K562 (cell line): ENCODE measurements around the gene TBRG4. TPM values are rescaled to one million over a fixed set of nuclear protein-coding genes. Genes with fewer than 3 reads are reported as not detected.
A peak's percentile ranks its signal among the peaks of the same experiment; 100 is the strongest.

Source experiments
- CTCF ChIP-seq, 3 experiments: IDR thresholded peaks in 2 of 3; conservative IDR thresholded peaks in 1 of 3; 2 replicates each; pipeline ENCODE4 v1.5.1; 2011 to 2012; ENCODE audit warnings: low read length in 3 of 3, mild to moderate bottlenecking in 3 of 3, control low read depth in 2 of 3, improper control_type of control experiment in 1 of 3, inconsistent platforms in 1 of 3, low read depth in 1 of 3, mixed read lengths in 1 of 3, moderate library complexity in 1 of 3; ENCODE audit not compliant: insufficient read depth in 2 of 3
- DIDO1 ChIP-seq: fragments of 450-650 bp; IDR thresholded peaks from 2 replicates; pipeline ENCODE4 v1.6.1; 2016; ENCODE audit warnings: low read depth, missing biosample characterization, missing genetic modification characterization
- ILF3 ChIP-seq: fragments of 450-650 bp; IDR thresholded peaks from 2 replicates; pipeline ENCODE4 v1.6.1; 2018; ENCODE audit warnings: antibody characterized with exemption, mild to moderate bottlenecking, moderate library complexity, borderline replicate concordance
- POLR2AphosphoS2 ChIP-seq: IDR thresholded peaks from 2 replicates; pipeline ENCODE4 v1.6.1; 2012; ENCODE audit warnings: low read length, improper control_type of control experiment
- RAD21 ChIP-seq, 2 experiments: fragments of 250-450 bp in 1 of 2; fragments of 450-650 bp in 1 of 2; sonication (Bioruptor Pico) in 1 of 2; formaldehyde crosslinking in 1 of 2; IDR thresholded peaks in 1 of 2; conservative IDR thresholded peaks in 1 of 2; 2 replicates each; pipeline versions ENCODE4 v1.4.0 to v1.8.0; 2020 to 2022; ENCODE audit warnings: mild to moderate bottlenecking in 2 of 2, moderate library complexity in 1 of 2
- THRB ChIP-seq: fragments of 450-650 bp; formaldehyde crosslinking; conservative IDR thresholded peaks from 2 replicates; pipeline ENCODE4 v1.4.0; 2022; ENCODE audit warnings: mild to moderate bottlenecking, missing genetic modification characterization
- polyA plus RNA-seq, 8 experiments: library from polyadenylated mRNA; depleted of rRNA in 4 of 8; stranded (reverse) in 5 of 8; unstranded in 3 of 8; fragments of >200 nt; fragmentation: Nextera tagmentation in 2 of 8; fragmentation: Illumina TruSeq in 1 of 8; extraction: Ambion mirVana in 2 of 8; extraction: Trizol in 1 of 8; gene quantifications; 2 replicates each; pipeline versions ENCODE4 v1.2.1 to v1.2.3, GENCODE V29; 2011 to 2014; ENCODE audit warnings: inconsistent platforms in 1 of 8, missing spikeins in 1 of 8
- total RNA-seq, 7 experiments: library from RNA; depleted of rRNA in 6 of 7; stranded (reverse); fragments of >200 nt in 6 of 7; fragmentation: Illumina TruSeq in 2 of 7; extraction: Trizol in 2 of 7; gene quantifications; 2 replicates each; pipeline versions ENCODE4 v1.2.1 to v1.2.3, GENCODE V29; 2011 to 2021; ENCODE audit warnings: low replicate concordance in 1 of 7

TBRG4 gene
- total and polyA plus RNA-seq, 9 of the 15 experiments (the other 6 are each of a cell fraction or from before 2014, with no cell fraction given), result 11.2 to 322 (median 216) TPM

GRCh38 chr7:45078125-45078681 lies 33.3 kb downstream of the TBRG4 start (continued):
- TF ChIP-seq CTCF (IDR thresholded peaks at IDR 0.05 in 2 of 3, conservative IDR thresholded peaks at IDR 0.05 in 1 of 3; ENCODE audit: insufficient read depth in 2 of 3, low read depth in 1 of 3, low read length in 3 of 3) (peak; percentile 62 to 96 (median 77)), ILF3 (no peak), POLR2AphosphoS2 (peak; percentile 90; the same call in 1 of the 2 replicates), RAD21 (CRISPR knock-in tag; conservative IDR thresholded peaks at IDR 0.05 in 1 of 2, IDR thresholded peaks at IDR 0.05 in 1 of 2) (peak in 1 of 2 experiments; percentile 42; a peak in 3 of 4 replicates), DIDO1 (tag) (no peak), THRB (CRISPR knock-in tag) (0 out of 2 replicates have a peak, but pooled peaks have one; percentile 66)
- TF ChIP-seq, all 486 proteins: peak for 10
